SU-DHL-6 (cell line): ENCODE data around the gene ADK.

ENCODE experiments used
- CTCF ChIP-seq: fragments of 200-600 bp; sonication (generic); IDR thresholded peaks from one replicate; pipeline ENCODE4 v1.5.1; 2017; ENCODE audit warnings: antibody characterized with exemption, mild to moderate bottlenecking, low read length, moderate library complexity; ENCODE audit not compliant: insufficient read depth, poor library complexity, severe bottlenecking
- EZH2phosphoT487 ChIP-seq: fragments of 200-600 bp; sonication (generic), shearing (Covaris generic); conservative IDR thresholded peaks from 2 replicates; pipeline ENCODE4 v1.6.1; 2018; ENCODE audit warnings: mild to moderate bottlenecking, antibody characterized with exemption, low read length, moderate library complexity, mixed read lengths

- TF ChIP-seq CTCF (no peak), EZH2phosphoT487 (no peak)
These were observed 449.1 kb downstream of the ADK start for GRCh38 chr10:74600170-74600569.
